ENCODE data around the gene MPRIP. TPM values are rescaled to one million over a fixed set of nuclear protein-coding genes. Genes with fewer than 3 reads are reported as not detected.

Gene MPRIP
- total RNA-seq, 4 donors from 2014 or later, result 122 to 207 (median 145) TPM

GRCh38 chr17:17025621-17026020 is 16.6 kb upstream of the MPRIP start:
- H3K36me3 ChIP-seq, result no peaks in the 10 kb centered on the region
- no peak overlapping the region for H3K27ac ChIP-seq
- peaks cover 41% of the 10 kb centered on the region for H3K4me1 ChIP-seq
- no peak for DNase-seq (ENCODE audit: low spot score in 2 of 2)
- no peaks in the 10 kb centered on the region for H3K9me3 ChIP-seq
- H3K4me3 ChIP-seq, result no peak overlapping the region
- 75% methylated on average over 3 of the region's 5 CpGs for WGBS
- TF ChIP-seq POLR2A (IDR thresholded peaks at IDR 0.05) (no peak), POLR2AphosphoS5 (IDR thresholded peaks at IDR 0.05) (no peak), EP300 (IDR thresholded peaks at IDR 0.05) (no peak), CTCF (IDR thresholded peaks at IDR 0.05) (no peak)
- H3K27me3 ChIP-seq, result no peaks in the 10 kb centered on the region

GRCh38 chr17:17026163-17026562 is 16.1 kb upstream of the MPRIP start:
- Histone ChIP-seq H3K4me3 (no peak overlapping the region), H3K27me3 (no peaks in the 10 kb centered on the region), H3K9me3 (no peaks in the 10 kb centered on the region), H3K4me1 (peaks cover 36% of the 10 kb centered on the region), H3K36me3 (no peaks in the 10 kb centered on the region), H3K27ac (no peak overlapping the region)
- no peak for TF ChIP-seq POLR2AphosphoS5 (IDR thresholded peaks at IDR 0.05)
- 81% methylated on average over 9 of the region's 9 CpGs for WGBS
- no peak for DNase-seq (ENCODE audit: low spot score in 2 of 2)

- DNase-seq (ENCODE audit: low spot score in 2 of 2), result no peak
- 74% methylated on average over 10 of the region's 10 CpGs for WGBS
- no peaks in the 10 kb centered on the region for H3K27me3 ChIP-seq
These were observed 14.7 kb upstream of the MPRIP start for GRCh38 chr17:17027442-17028058.

GRCh38 chr17:17028059-17028877 is 14.0 kb upstream of the MPRIP start:
- Histone ChIP-seq H3K4me3 (no peak overlapping the region), H3K4me1 (peaks cover 32% of the 10 kb centered on the region), H3K36me3 (no peaks in the 10 kb centered on the region), H3K9me3 (no peaks in the 10 kb centered on the region), H3K27me3 (no peaks in the 10 kb centered on the region), H3K27ac (peak overlapping the region; percentile 43)
- 21% methylated on average over 6 of the region's 12 CpGs for WGBS
- DNase-seq (ENCODE audit: low spot score in 2 of 2), result peak; percentile 87 to 92
- TF ChIP-seq CTCF (IDR thresholded peaks at IDR 0.05) (no peak), POLR2AphosphoS5 (IDR thresholded peaks at IDR 0.05) (peak in 2 of 3 donors; percentile 17 to 21)

More at GRCh38 chr17:17027442-17028058, 14.7 kb upstream of the MPRIP start:
- Histone ChIP-seq H3K27ac (peak overlapping the region; percentile 33), H3K36me3 (no peaks in the 10 kb centered on the region), H3K4me3 (no peak overlapping the region), H3K4me1 (peaks cover 32% of the 10 kb centered on the region), H3K9me3 (no peaks in the 10 kb centered on the region)
- no peak for TF ChIP-seq POLR2AphosphoS5 (IDR thresholded peaks at IDR 0.05)
- TF ChIP-seq CTCF (IDR thresholded peaks at IDR 0.05), result no peak
- TF ChIP-seq POLR2A (IDR thresholded peaks at IDR 0.05), result no peak
- TF ChIP-seq EP300 (IDR thresholded peaks at IDR 0.05), result no peak

GRCh38 chr17:17028878-17029535 is 13.2 kb upstream of the MPRIP start:
- Histone ChIP-seq H3K4me1 (peaks cover 32% of the 10 kb centered on the region), H3K27ac (no peak overlapping the region), H3K4me3 (no peak overlapping the region), H3K36me3 (no peaks in the 10 kb centered on the region), H3K9me3 (no peaks in the 10 kb centered on the region), H3K27me3 (no peaks in the 10 kb centered on the region)
- WGBS, result 64% methylated on average over 14 of the region's 16 CpGs
- TF ChIP-seq POLR2AphosphoS5 (IDR thresholded peaks at IDR 0.05), result no peak
- no peak for TF ChIP-seq EP300 (IDR thresholded peaks at IDR 0.05)
- TF ChIP-seq POLR2A (IDR thresholded peaks at IDR 0.05), result no peak
- TF ChIP-seq CTCF (IDR thresholded peaks at IDR 0.05), result no peak
- no peak for DNase-seq (ENCODE audit: low spot score in 2 of 2)
